Hindlimb muscle (tissue), 1 donor: ENCODE data around the gene HLA-F. TPM values are rescaled to one million over a fixed set of nuclear protein-coding genes. Genes with fewer than 3 reads are reported as not detected.

Experiments
- DNase-seq: peaks from one replicate; pipeline ENCODE4 v3.0.0-alpha.2; 2013
- polyA plus RNA-seq: library from polyadenylated mRNA; unstranded; fragments of 120-200 nt; gene quantifications from one replicate; pipeline ENCODE4 v1.2.1, GENCODE V29; 2013; ENCODE audit not compliant: insufficient read length

HLA-F gene
- polyA plus RNA-seq, 1 donor: 10.0 TPM

GRCh38 chr6:29763491-29764289, 40.5 kb downstream of the HLA-F start:
- no peak for DNase-seq

DNA sequence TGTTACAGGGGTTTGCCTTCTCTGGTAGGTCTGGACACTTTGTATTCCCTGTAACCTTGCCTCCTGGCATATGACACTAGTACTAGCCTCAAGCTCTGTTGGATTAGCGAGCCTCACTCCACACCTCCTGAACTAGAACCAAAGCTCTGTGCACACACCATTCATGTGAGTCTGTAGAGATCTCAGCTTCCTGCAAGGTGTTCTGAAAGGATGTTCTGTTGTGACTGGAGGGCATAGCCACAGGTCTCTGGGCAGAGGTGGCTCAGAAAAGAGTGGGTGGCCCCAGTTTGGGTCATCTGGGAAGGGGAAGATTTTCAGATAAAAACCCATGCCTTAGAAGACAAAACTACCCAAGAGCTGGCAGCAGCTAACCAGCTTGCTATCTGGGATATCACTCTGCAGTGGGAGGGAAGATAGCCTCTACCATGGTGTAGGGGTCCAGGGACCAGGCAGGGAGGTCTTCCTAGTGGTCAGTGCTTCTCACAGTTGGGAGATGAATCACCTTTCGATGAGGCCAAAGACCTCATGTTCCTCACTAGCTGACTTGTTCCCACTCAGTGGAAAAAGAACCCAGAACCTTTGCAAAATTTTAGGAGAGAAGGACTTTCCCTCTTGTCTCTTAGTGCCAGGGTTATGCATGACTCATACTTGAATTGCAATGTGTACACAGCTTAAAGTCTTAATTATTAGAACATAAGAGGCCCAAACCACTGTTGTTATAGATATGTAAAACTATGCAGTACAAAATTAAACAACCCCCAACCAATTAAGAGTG, 41.4 kb downstream of the HLA-F start:
- no peak for DNase-seq

DNA sequence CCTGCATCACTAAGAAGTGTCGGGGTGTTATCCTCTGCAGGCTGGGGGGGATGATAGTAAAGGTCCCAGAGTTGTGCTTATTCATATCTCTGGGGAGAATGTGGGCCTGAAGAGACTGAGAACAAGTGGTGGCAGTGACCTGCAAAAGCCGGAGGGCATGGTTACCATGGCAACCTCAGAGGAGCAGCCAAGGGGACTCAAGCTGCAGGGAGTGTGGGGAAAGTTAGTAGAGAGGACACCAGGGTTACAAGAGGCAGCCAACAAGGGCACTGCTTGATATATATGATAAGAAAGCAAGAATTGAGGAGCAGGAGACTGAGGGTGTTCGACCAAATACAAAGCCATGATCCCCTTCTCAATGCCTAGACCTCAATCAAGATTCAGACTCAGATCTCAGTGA, 46.1 kb downstream of the HLA-F start:
- DNase-seq: no peak

GRCh38 chr6:29770306-29770705, 47.1 kb downstream of the HLA-F start:
- no peak for DNase-seq

- no peak for DNase-seq
Measured at GRCh38 chr6:29776684-29777083, 53.5 kb downstream of the HLA-F start.

Other genes with a start within 250 kb of the HLA-F start
- not detected for gene MAS1L, start 235.5 kb upstream of the HLA-F start, polyA plus RNA-seq
- gene UBD, start 163.7 kb upstream of the HLA-F start, polyA plus RNA-seq: 0.25 TPM
- not detected for gene OR2H2, start 138.3 kb upstream of the HLA-F start, polyA plus RNA-seq
- 31.1 TPM for gene GABBR1, start 90.3 kb upstream of the HLA-F start, polyA plus RNA-seq
- not detected for gene MOG, start 66.3 kb upstream of the HLA-F start, polyA plus RNA-seq
- gene ZFP57, start 42.3 kb upstream of the HLA-F start, polyA plus RNA-seq: not detected
- gene HLA-G, start 104.4 kb downstream of the HLA-F start, polyA plus RNA-seq: 0.39 TPM
- gene HLA-A, start 219.1 kb downstream of the HLA-F start, polyA plus RNA-seq: 118 TPM